Measurements from ENCODE around the gene CFL1.

- TF ChIP-seq POLR2A (IDR thresholded peaks at IDR 0.05) (no peak), CTCF (IDR thresholded peaks at IDR 0.05) (no peak), POLR2AphosphoS5 (IDR thresholded peaks at IDR 0.05) (no peak)
These were observed 704 bp upstream of the CFL1 start for GRCh38 chr11:65858681-65859087.
